Measurements from ENCODE around the gene ST6GALNAC4. TPM values are rescaled to one million over a fixed set of nuclear protein-coding genes. Genes with fewer than 3 reads are reported as not detected.
A peak's percentile ranks its signal among the peaks of the same experiment; 100 is the strongest.
"Not testable (repeated sequence)": the region's sequence is repeated elsewhere in the genome, so short reads cannot be mapped to it uniquely, and the experiment has no call there.

Gene ST6GALNAC4
- total RNA-seq, 1 donor from 2014 or later, result 31.6 TPM

- intact Hi-C loops (cut with micrococcal nuclease), result loop anchor here (5.0 kb wide), 1 partner anchor 370 kb away; no protein-coding TSS in a partner anchor
- Mint-ChIP-seq H3K4me3 (no peak overlapping the region), H3K27me3 (ENCODE audit: insufficient read depth) (no peaks in the 10 kb centered on the region), H3K27ac (no peak overlapping the region), H3K36me3 (ENCODE audit: low read depth) (no peaks in the 10 kb centered on the region), H3K9me3 (no peaks in the 10 kb centered on the region), H3K4me1 (ENCODE audit: low read depth) (no peaks in the 10 kb centered on the region)
- no peak for DNase-seq (ENCODE audit: low spot score)
Observed at GRCh38 chr9:127872369-127873222, 44.2 kb downstream of the ST6GALNAC4 start.

- Mint-ChIP-seq H3K9me3 (no peaks in the 10 kb centered on the region), H3K4me3 (no peak overlapping the region), H3K4me1 (ENCODE audit: low read depth) (no peaks in the 10 kb centered on the region), H3K27me3 (ENCODE audit: insufficient read depth) (no peaks in the 10 kb centered on the region), H3K27ac (peak overlapping the region; percentile 49), H3K36me3 (ENCODE audit: low read depth) (no peaks in the 10 kb centered on the region)
- intact Hi-C loops (cut with micrococcal nuclease), result loop anchor here (2.0 to 5.0 kb wide), 3 partner anchors 45 to 369 kb away; partner anchors contain the start of genes FPGS and ST6GALNAC4
- no peak for DNase-seq (ENCODE audit: low spot score)
Observed at GRCh38 chr9:127871531-127871930, 45.3 kb downstream of the ST6GALNAC4 start.

- Mint-ChIP-seq H3K27me3 (ENCODE audit: insufficient read depth) (no peaks in the 10 kb centered on the region), H3K27ac (no peak overlapping the region), H3K36me3 (ENCODE audit: low read depth) (peaks cover under 1% of the 10 kb centered on the region), H3K4me3 (no peak overlapping the region), H3K9me3 (no peaks in the 10 kb centered on the region), H3K4me1 (ENCODE audit: low read depth) (peaks cover 2% of the 10 kb centered on the region)
- intact Hi-C loops (cut with micrococcal nuclease), result loop anchor here (1.0 to 5.0 kb wide), 7 partner anchors 46 to 369 kb away; partner anchors contain the start of genes CDK9, FPGS, ST6GALNAC4 and TOR2A
- DNase-seq (ENCODE audit: low spot score), result no peak
Observed at GRCh38 chr9:127870887-127871286, 46.0 kb downstream of the ST6GALNAC4 start.

- intact Hi-C loops (cut with micrococcal nuclease), result loop anchor here (1.0 to 5.0 kb wide), 7 partner anchors 47 to 368 kb away; partner anchors contain the start of genes CDK9, FPGS, ST6GALNAC4 and TOR2A
- not testable (repeated sequence) for H3K27ac Mint-ChIP-seq; DNase-seq (ENCODE audit: low spot score); H3K4me3 Mint-ChIP-seq; H3K4me1 Mint-ChIP-seq (ENCODE audit: low read depth); H3K27me3 Mint-ChIP-seq (ENCODE audit: insufficient read depth); H3K36me3 Mint-ChIP-seq (ENCODE audit: low read depth); H3K9me3 Mint-ChIP-seq
Observed at GRCh38 chr9:127870153-127870491, 46.7 kb downstream of the ST6GALNAC4 start.

- Mint-ChIP-seq H3K9me3 (no peaks in the 10 kb centered on the region), H3K4me1 (ENCODE audit: low read depth) (peaks cover 12% of the 10 kb centered on the region), H3K27ac (no peak overlapping the region), H3K27me3 (ENCODE audit: insufficient read depth) (no peaks in the 10 kb centered on the region), H3K36me3 (ENCODE audit: low read depth) (peaks cover 4% of the 10 kb centered on the region), H3K4me3 (no peak overlapping the region)
- intact Hi-C loops (cut with micrococcal nuclease), result loop anchor here (1.0 to 5.0 kb wide), 7 partner anchors 47 to 367 kb away; partner anchors contain the start of genes CDK9, FPGS, ST6GALNAC4 and TOR2A
- DNase-seq (ENCODE audit: low spot score), result peak; percentile 69
Observed at GRCh38 chr9:127869310-127870152, 47.3 kb downstream of the ST6GALNAC4 start.

GRCh38 chr9:127868278-127868902, 48.5 kb downstream of the ST6GALNAC4 start:
- no peaks in the 10 kb centered on the region for H3K9me3 Mint-ChIP-seq
- H3K36me3 Mint-ChIP-seq (ENCODE audit: low read depth), result peaks cover 4% of the 10 kb centered on the region
- intact Hi-C loops (cut with micrococcal nuclease), result no loop called here
- no peak overlapping the region for H3K27ac Mint-ChIP-seq
- no peaks in the 10 kb centered on the region for H3K27me3 Mint-ChIP-seq (ENCODE audit: insufficient read depth)
- no peak overlapping the region for H3K4me3 Mint-ChIP-seq
- DNase-seq (ENCODE audit: low spot score), result no peak
- H3K4me1 Mint-ChIP-seq (ENCODE audit: low read depth), result peaks cover 12% of the 10 kb centered on the region

GRCh38 chr9:127867356-127868277, 49.2 kb downstream of the ST6GALNAC4 start:
- intact Hi-C loops (cut with micrococcal nuclease), result no loop called here
- H3K9me3 Mint-ChIP-seq, result no peaks in the 10 kb centered on the region
- H3K4me1 Mint-ChIP-seq (ENCODE audit: low read depth), result peaks cover 19% of the 10 kb centered on the region
- no peak for DNase-seq (ENCODE audit: low spot score)
- H3K4me3 Mint-ChIP-seq, result no peak overlapping the region
- no peak overlapping the region for H3K27ac Mint-ChIP-seq
- H3K36me3 Mint-ChIP-seq (ENCODE audit: low read depth), result peaks cover 4% of the 10 kb centered on the region
- H3K27me3 Mint-ChIP-seq (ENCODE audit: insufficient read depth), result no peaks in the 10 kb centered on the region

- H3K27me3 Mint-ChIP-seq (ENCODE audit: insufficient read depth), result no peaks in the 10 kb centered on the region
- intact Hi-C loops (cut with micrococcal nuclease), result no loop called here
- peaks cover 4% of the 10 kb centered on the region for H3K36me3 Mint-ChIP-seq (ENCODE audit: low read depth)
- H3K27ac Mint-ChIP-seq, result no peak overlapping the region
- no peaks in the 10 kb centered on the region for H3K9me3 Mint-ChIP-seq
- H3K4me1 Mint-ChIP-seq (ENCODE audit: low read depth), result peaks cover 23% of the 10 kb centered on the region
- no peak for DNase-seq (ENCODE audit: low spot score)
- H3K4me3 Mint-ChIP-seq, result no peak overlapping the region
Observed at GRCh38 chr9:127866535-127866934, 50.3 kb downstream of the ST6GALNAC4 start.

- no peak for DNase-seq (ENCODE audit: low spot score)
- Mint-ChIP-seq H3K27me3 (ENCODE audit: insufficient read depth) (no peaks in the 10 kb centered on the region), H3K27ac (peak overlapping the region; percentile 59), H3K9me3 (no peaks in the 10 kb centered on the region), H3K36me3 (ENCODE audit: low read depth) (peaks cover 4% of the 10 kb centered on the region), H3K4me1 (ENCODE audit: low read depth) (peaks cover 27% of the 10 kb centered on the region), H3K4me3 (no peak overlapping the region)
- intact Hi-C loops (cut with micrococcal nuclease), result no loop called here
Observed at GRCh38 chr9:127865645-127866464, 51.0 kb downstream of the ST6GALNAC4 start.

- Mint-ChIP-seq H3K27me3 (ENCODE audit: insufficient read depth) (peaks cover 3% of the 10 kb centered on the region), H3K9me3 (no peaks in the 10 kb centered on the region), H3K36me3 (ENCODE audit: low read depth) (peaks cover 4% of the 10 kb centered on the region), H3K27ac (peak overlapping the region; percentile 73), H3K4me3 (no peak overlapping the region), H3K4me1 (ENCODE audit: low read depth) (peaks cover 27% of the 10 kb centered on the region)
- intact Hi-C loops (cut with micrococcal nuclease), result no loop called here
- DNase-seq (ENCODE audit: low spot score), result no peak
Observed at GRCh38 chr9:127863191-127863621, 53.6 kb downstream of the ST6GALNAC4 start.
